ENCODE data around the gene CCNK.

DNA sequence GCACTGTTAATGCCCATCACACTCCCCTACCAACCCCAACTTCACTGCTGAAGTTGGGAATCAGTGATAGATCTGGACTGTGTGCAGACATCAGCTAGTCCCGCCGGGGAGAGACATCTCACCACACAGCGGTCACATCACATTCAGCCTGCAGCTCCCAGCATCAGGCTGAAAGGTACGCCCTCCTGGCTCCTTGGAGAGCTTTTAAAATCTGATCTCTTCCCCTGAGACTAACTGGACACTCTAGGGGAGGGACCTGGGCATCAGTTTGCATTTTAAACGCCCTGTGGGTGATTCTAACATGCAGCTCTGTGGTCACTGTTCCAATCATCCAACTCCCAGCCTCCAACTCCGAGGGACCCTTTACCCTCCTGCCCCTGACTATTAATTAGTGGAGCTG, 64.4 kb downstream of the CCNK start:
- TF ChIP-seq, protein P1, sequence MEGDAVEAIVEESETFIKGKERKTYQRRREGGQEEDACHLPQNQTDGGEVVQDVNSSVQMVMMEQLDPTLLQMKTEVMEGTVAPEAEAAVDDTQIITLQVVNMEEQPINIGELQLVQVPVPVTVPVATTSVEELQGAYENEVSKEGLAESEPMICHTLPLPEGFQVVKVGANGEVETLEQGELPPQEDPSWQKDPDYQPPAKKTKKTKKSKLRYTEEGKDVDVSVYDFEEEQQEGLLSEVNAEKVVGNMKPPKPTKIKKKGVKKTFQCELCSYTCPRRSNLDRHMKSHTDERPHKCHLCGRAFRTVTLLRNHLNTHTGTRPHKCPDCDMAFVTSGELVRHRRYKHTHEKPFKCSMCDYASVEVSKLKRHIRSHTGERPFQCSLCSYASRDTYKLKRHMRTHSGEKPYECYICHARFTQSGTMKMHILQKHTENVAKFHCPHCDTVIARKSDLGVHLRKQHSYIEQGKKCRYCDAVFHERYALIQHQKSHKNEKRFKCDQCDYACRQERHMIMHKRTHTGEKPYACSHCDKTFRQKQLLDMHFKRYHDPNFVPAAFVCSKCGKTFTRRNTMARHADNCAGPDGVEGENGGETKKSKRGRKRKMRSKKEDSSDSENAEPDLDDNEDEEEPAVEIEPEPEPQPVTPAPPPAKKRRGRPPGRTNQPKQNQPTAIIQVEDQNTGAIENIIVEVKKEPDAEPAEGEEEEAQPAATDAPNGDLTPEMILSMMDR (IDR thresholded peaks at IDR 0.05; ENCODE audit: insufficient read depth, low read length, poor library complexity, severe bottlenecking): no peak
- TF ChIP-seq EZH2phosphoT487 (conservative IDR thresholded peaks at IDR 0.05; ENCODE audit: low read length): no peak

Data from SU-DHL-6 (cell line).